DOHH2 (cell line): ENCODE data around the gene SS18L1.

Experiments
- H3F3A ChIP-seq: fragments of 200-600 bp; sonication (generic), shearing (Covaris generic); 2 replicates; pipeline ENCODE4 v1.6.0; 2016; ENCODE audit warnings: antibody characterized with exemption, mild to moderate bottlenecking; ENCODE audit not compliant: control insufficient read depth, insufficient read depth
- H3K27ac ChIP-seq: fragments of 200-600 bp; sonication (generic); 2 replicates; pipeline ENCODE4 v1.5.1; 2014; ENCODE audit warnings: low read depth, mild to moderate bottlenecking, low read length, moderate library complexity
- H3K27me3 ChIP-seq: fragments of 200-600 bp; sonication (generic); 2 replicates; pipeline ENCODE4 v1.6.1; 2014; ENCODE audit warnings: mild to moderate bottlenecking, low read length, mixed read lengths; ENCODE audit not compliant: control insufficient read depth
- H3K36me3 ChIP-seq: fragments of 200-600 bp; sonication (generic); 2 replicates; pipeline ENCODE4 v1.6.1; 2014; ENCODE audit warnings: mild to moderate bottlenecking, low read length, moderate library complexity, mixed read lengths; ENCODE audit not compliant: control insufficient read depth
- H3K4me1 ChIP-seq: fragments of 200-600 bp; sonication (generic); 2 replicates; pipeline ENCODE4 v1.6.1; 2014; ENCODE audit warnings: mild to moderate bottlenecking, low read length, mixed read lengths; ENCODE audit not compliant: control insufficient read depth
- H3K4me2 ChIP-seq: fragments of 200-600 bp; sonication (generic); 2 replicates; pipeline ENCODE4 v1.6.0; 2014; ENCODE audit warnings: mild to moderate bottlenecking, low read length, moderate library complexity
- H3K4me3 ChIP-seq: fragments of 200-600 bp; sonication (generic); 2 replicates; pipeline ENCODE4 v1.5.1; 2014; ENCODE audit warnings: mild to moderate bottlenecking, low read length, mixed read lengths
- H3K79me2 ChIP-seq: fragments of 200-600 bp; sonication (generic); 2 replicates; pipeline ENCODE4 v1.6.1; 2014; ENCODE audit warnings: mild to moderate bottlenecking, low read length, mixed read lengths; ENCODE audit not compliant: control insufficient read depth
- H3K9me2 ChIP-seq: fragments of 200-600 bp; sonication (generic); replicated peaks from 2 replicates; pipeline ENCODE4 v1.6.1; 2014; ENCODE audit warnings: mild to moderate bottlenecking, low read length, mixed read lengths; ENCODE audit not compliant: control insufficient read depth
- H3K9me3 ChIP-seq: fragments of 200-600 bp; sonication (generic); 2 replicates; pipeline ENCODE4 v1.6.1; 2014; ENCODE audit warnings: antibody characterized with exemption, low read length, mixed read lengths; ENCODE audit not compliant: control insufficient read depth, insufficient read depth
- H4K20me1 ChIP-seq: fragments of 200-600 bp; sonication (generic); 2 replicates; pipeline ENCODE4 v1.6.0; 2014; ENCODE audit warnings: low read depth, mild to moderate bottlenecking, antibody characterized with exemption, low read length, moderate library complexity; ENCODE audit not compliant: control insufficient read depth, insufficient read depth
- EZH2phosphoT487 ChIP-seq: fragments of 200-600 bp; sonication (generic); IDR thresholded peaks from 2 replicates; pipeline ENCODE4 v1.6.1; 2017; ENCODE audit warnings: borderline replicate concordance, mild to moderate bottlenecking, antibody characterized with exemption, low read length, moderate library complexity, mixed read lengths
- TF ChIP-seq, protein P1 (sequence below): fragments of 200-600 bp; sonication (generic); IDR thresholded peaks from one replicate; pipeline ENCODE4 v1.5.1; 2014; ENCODE audit warnings: antibody characterized with exemption, mild to moderate bottlenecking, low read depth, low read length; ENCODE audit not compliant: poor library complexity, severe bottlenecking

The SS18L1 gene

DNA sequence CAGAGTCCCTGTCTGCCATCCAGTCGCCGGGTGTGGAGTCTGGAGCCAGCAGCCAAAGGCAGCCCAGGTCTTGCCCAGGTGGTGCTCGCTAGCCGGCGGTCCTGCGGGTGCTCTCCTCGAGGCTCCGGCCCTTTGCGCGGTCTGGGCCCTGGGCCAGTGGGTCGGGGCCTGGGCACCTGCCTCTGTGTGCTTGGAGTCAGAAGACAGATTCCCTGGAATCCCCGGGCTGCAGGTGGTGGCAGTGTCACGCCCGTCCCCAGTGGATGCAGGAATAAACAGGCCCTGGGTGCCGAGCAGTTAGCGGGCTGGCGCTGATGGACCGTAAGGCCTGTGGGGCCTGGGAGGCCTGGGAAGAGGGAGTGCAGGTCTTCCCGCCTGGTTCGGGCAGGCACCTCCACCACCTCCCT lies 5.3 kb downstream of the SS18L1 start:
- Histone ChIP-seq H3K36me3 (peaks cover 12% of the 10 kb centered on the region; the same call in 1 of the 2 replicates), H3K27ac (no peak overlapping the region), H4K20me1 (peaks cover 13% of the 10 kb centered on the region), H3K9me2 (no peaks in the 10 kb centered on the region), H3F3A (no peaks in the 10 kb centered on the region), H3K4me1 (peaks cover 10% of the 10 kb centered on the region), H3K4me3 (no peak overlapping the region), H3K79me2 (peaks cover 95% of the 10 kb centered on the region), H3K27me3 (no peaks in the 10 kb centered on the region), H3K9me3 (no peaks in the 10 kb centered on the region), H3K4me2 (no peak overlapping the region)
- TF ChIP-seq, protein P1, sequence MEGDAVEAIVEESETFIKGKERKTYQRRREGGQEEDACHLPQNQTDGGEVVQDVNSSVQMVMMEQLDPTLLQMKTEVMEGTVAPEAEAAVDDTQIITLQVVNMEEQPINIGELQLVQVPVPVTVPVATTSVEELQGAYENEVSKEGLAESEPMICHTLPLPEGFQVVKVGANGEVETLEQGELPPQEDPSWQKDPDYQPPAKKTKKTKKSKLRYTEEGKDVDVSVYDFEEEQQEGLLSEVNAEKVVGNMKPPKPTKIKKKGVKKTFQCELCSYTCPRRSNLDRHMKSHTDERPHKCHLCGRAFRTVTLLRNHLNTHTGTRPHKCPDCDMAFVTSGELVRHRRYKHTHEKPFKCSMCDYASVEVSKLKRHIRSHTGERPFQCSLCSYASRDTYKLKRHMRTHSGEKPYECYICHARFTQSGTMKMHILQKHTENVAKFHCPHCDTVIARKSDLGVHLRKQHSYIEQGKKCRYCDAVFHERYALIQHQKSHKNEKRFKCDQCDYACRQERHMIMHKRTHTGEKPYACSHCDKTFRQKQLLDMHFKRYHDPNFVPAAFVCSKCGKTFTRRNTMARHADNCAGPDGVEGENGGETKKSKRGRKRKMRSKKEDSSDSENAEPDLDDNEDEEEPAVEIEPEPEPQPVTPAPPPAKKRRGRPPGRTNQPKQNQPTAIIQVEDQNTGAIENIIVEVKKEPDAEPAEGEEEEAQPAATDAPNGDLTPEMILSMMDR: no peak
- TF ChIP-seq EZH2phosphoT487: no peak

DNA sequence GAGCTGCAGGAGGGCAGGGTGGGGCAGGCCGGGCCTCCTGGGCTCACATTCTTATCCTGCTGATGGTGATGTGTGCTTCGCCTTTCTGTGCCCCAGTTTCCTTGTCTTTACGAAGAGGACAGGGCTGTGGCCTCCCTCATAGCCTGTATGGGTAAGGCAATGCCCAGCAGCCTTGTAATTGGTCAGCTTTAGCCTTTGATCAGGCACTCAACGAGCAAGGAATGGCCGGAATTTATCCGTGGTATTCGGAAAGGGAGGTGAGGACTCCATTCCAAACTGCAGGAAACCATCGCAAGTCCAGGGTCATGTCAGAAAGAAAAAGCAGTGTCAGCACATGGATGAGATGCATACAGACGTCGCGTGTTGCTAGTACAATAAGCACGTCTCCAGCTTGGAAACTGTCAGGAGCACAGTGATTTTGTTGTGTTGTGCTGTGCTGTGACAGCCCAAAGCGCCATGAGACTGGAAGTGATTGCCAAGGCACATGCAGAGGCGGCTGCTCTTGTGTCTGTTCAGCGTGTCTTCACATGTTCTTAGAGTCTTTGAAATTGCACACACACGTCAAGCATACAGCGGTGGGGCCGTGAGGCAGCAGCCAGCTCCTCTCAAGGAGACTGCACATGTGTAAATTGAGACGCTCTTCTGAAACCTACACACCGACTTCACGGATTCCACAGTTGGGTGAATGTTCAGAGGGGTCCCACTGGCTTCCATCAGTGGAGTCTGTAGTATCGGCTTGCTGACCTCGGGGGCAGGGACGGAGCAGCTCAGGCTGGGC lies 6.2 kb downstream of the SS18L1 start:
- TF ChIP-seq EZH2phosphoT487: no peak
- TF ChIP-seq, protein P1: no peak
- no peak overlapping the region for H3K4me3 ChIP-seq
- H3K9me3 ChIP-seq: no peaks in the 10 kb centered on the region
- H3K4me2 ChIP-seq: no peak overlapping the region
- H4K20me1 ChIP-seq: peaks cover 11% of the 10 kb centered on the region
- H3K27ac ChIP-seq: no peak overlapping the region
- H3K27me3 ChIP-seq: no peaks in the 10 kb centered on the region
- H3F3A ChIP-seq: no peaks in the 10 kb centered on the region
- peaks cover 96% of the 10 kb centered on the region for H3K79me2 ChIP-seq
- peaks cover 15% of the 10 kb centered on the region; the same call in 1 of the 2 replicates for H3K36me3 ChIP-seq
- no peaks in the 10 kb centered on the region for H3K9me2 ChIP-seq
- H3K4me1 ChIP-seq: peaks cover 6% of the 10 kb centered on the region

DNA sequence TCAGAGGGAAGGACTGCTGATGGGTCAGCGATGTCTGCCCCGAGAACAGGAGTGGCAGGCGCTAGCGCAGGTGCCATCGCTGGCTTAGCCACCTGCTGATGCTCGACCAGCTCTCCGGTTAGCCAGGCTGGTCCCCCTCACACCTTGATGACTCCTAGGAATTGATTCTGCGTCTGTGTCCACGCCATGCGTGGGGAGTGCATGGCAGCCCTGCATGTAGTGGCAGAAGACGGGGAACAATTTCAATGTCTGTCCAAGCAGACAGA lies 6.7 kb downstream of the SS18L1 start:
- Histone ChIP-seq H3K27me3 (no peaks in the 10 kb centered on the region), H3K79me2 (peaks cover 96% of the 10 kb centered on the region), H3K4me3 (no peak overlapping the region), H4K20me1 (peaks cover 9% of the 10 kb centered on the region; the same call in 1 of the 2 replicates), H3F3A (no peaks in the 10 kb centered on the region), H3K36me3 (peaks cover 15% of the 10 kb centered on the region; the same call in 1 of the 2 replicates), H3K9me3 (no peaks in the 10 kb centered on the region), H3K4me1 (peaks cover under 1% of the 10 kb centered on the region; the same call in 1 of the 2 replicates), H3K9me2 (no peaks in the 10 kb centered on the region), H3K27ac (no peak overlapping the region), H3K4me2 (no peak overlapping the region)
- TF ChIP-seq, protein P1: no peak
- TF ChIP-seq EZH2phosphoT487: no peak
